AG04449 (cell line): ENCODE results near the gene WDR26.
"Not testable (repeated sequence)": the region's sequence is repeated elsewhere in the genome, so short reads cannot be mapped to it uniquely, and the experiment has no call there.

Experiments used
- CTCF ChIA-PET: fragments of 350-600 bp; formaldehyde crosslinking; extraction: SDS; loops from one replicate; lab custom pipeline; 2021; ENCODE audit warnings: antibody characterized with exemption; lab: Yijun Ruan, JAX
- POLR2A ChIA-PET: fragments of 400-600, 350-600 bp; formaldehyde crosslinking; extraction: SDS; loops from one replicate; lab custom pipeline; 2020; ENCODE audit warnings: antibody characterized with exemption, inconsistent platforms; lab: Yijun Ruan, JAX
- DNase-seq: peaks from one replicate; pipeline ENCODE4 v3.0.0-alpha.2; 2010; ENCODE audit warnings: low read depth, low spot score
- H3K4me3 ChIP-seq: 2 replicates; pipeline ENCODE4 v1.5.1; 2011; ENCODE audit warnings: low read depth, mild to moderate bottlenecking, control low read depth, low read length
- CTCF ChIP-seq: IDR thresholded peaks from one replicate; pipeline ENCODE4 v1.5.1; 2011; ENCODE audit warnings: mild to moderate bottlenecking, moderate library complexity, low read length, control low read depth, inconsistent platforms; ENCODE audit not compliant: insufficient read depth; ENCODE audit errors: missing control alignments

The WDR26 gene

GRCh38 chr1:224343679-224344078 is 90.9 kb downstream of the WDR26 start:
- H3K4me3 ChIP-seq: no peak overlapping the region
- ChIA-PET CTCF (interaction anchor here (0.7 kb wide), 1 partner anchor 227 kb away, joined by 3 read pairs; no protein-coding TSS in a partner anchor), POLR2A (no interaction called here)
- no peak for DNase-seq
- no peak for TF ChIP-seq CTCF

GRCh38 chr1:224340453-224341384 is 93.9 kb downstream of the WDR26 start:
- H3K4me3 ChIP-seq: peak overlapping the region; percentile 64
- CTCF ChIA-PET: interaction anchor here (0.7 kb wide), 1 partner anchor 224 kb away, joined by 3 read pairs; no protein-coding TSS in a partner anchor
- POLR2A ChIA-PET: interaction anchor here (0.6 kb wide), 1 partner anchor 557 kb away, joined by 3 read pairs; no protein-coding TSS in a partner anchor
- not testable (repeated sequence) for DNase-seq

GRCh38 chr1:224339442-224340033 is 95.1 kb downstream of the WDR26 start:
- ChIA-PET POLR2A (no interaction called here), CTCF (interaction anchor here (1.4 kb wide), 1 partner anchor 222 kb away, joined by 6 read pairs; no protein-coding TSS in a partner anchor)
- TF ChIP-seq CTCF: no peak
- no peak for DNase-seq
- no peak overlapping the region for H3K4me3 ChIP-seq

GRCh38 chr1:224338150-224338838 is 96.3 kb downstream of the WDR26 start:
- ChIA-PET POLR2A (no interaction called here), CTCF (interaction anchor here (1.4 kb wide), 1 partner anchor 221 kb away, joined by 6 read pairs; no protein-coding TSS in a partner anchor)
- H3K4me3 ChIP-seq: no peak overlapping the region
- no peak for DNase-seq
- TF ChIP-seq CTCF: no peak
